ENCODE results near the gene COL8A2.

- TF ChIP-seq EZH2 (IDR thresholded peaks at IDR 0.05; ENCODE audit: insufficient read depth, poor library complexity, severe bottlenecking) (no peak), EZH2phosphoT487 (IDR thresholded peaks at IDR 0.05; ENCODE audit: insufficient read depth, low read depth) (no peak)
Measured at GRCh38 chr1:36107394-36107793, 17.6 kb downstream of the COL8A2 start.
